Skeletal muscle cell (primary cell): ENCODE measurements around the gene ARHGEF10L.
A peak's percentile ranks its signal among the peaks of the same experiment; 100 is the strongest.

Source experiments
- DNase-seq: peaks from one replicate; pipeline ENCODE4 v3.0.0-alpha.2; 2010; ENCODE audit warnings: low read depth
- H3K4me3 ChIP-seq: 2 replicates; pipeline ENCODE4 v1.5.1; 2011; ENCODE audit warnings: low read depth, mild to moderate bottlenecking, control low read depth, low read length, moderate library complexity

Gene ARHGEF10L

DNA sequence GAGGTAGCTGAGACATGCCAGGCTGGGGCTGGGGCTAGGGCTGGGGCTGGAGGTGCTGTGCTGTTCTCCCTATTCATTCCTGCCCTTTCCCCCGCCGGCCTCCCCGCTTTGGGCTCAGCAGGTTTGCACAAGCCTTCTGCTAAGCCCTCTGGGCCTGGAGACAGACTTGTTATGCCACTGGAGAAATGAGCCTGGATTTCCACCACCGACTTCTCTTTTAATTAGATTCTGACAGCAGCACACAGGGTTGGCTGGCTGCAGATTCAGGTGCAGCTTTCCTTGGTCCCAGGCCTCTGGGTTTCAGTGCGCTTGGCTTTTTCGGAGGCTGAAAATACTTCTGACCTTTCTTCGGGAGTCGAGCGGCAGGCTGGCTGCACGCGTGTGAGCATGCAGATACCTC lies 144.1 kb downstream of the ARHGEF10L start:
- no peak for DNase-seq
- no peak overlapping the region for H3K4me3 ChIP-seq

DNA sequence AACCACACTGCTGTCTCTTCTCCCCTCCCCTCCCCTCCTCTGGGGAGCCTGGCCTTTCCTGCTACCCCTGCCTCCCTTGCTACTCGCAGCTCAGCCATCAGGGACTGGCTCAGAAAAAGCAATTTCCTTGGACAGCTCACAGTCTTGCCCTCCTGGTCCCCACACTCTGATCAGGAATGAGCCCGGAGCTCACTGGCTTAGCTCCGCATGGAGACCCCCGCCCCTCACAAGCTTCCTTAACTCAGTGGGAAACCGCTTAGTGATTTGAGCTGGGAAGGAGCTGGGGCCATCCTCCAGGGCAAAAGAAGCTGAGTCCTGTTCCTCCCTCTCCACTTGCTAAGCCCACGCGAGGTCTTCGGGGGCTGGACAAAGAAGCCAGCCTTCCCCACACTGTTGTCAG lies 145.3 kb downstream of the ARHGEF10L start:
- no peak overlapping the region for H3K4me3 ChIP-seq
- DNase-seq: no peak

DNA sequence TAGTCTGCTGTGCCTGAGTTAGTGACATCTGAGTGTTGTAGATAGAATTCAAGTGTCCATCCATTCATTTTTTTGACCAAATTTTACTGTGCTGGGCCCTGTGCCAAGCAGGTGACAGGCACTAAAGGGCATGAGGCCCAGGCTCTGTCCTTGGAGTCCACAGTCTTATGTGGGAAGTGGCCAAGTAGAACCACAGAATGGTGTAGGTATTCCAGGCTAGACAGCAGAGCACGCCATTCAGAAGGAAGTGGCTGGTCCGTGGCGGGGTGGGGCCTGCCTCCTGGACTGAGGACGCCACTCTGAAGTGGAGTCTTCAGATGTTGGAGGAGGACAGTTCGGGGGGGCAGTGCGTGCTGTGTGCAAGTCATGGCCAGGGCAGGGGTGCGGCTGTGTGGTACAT lies 146.8 kb downstream of the ARHGEF10L start:
- H3K4me3 ChIP-seq: no peak overlapping the region
- no peak for DNase-seq

DNA sequence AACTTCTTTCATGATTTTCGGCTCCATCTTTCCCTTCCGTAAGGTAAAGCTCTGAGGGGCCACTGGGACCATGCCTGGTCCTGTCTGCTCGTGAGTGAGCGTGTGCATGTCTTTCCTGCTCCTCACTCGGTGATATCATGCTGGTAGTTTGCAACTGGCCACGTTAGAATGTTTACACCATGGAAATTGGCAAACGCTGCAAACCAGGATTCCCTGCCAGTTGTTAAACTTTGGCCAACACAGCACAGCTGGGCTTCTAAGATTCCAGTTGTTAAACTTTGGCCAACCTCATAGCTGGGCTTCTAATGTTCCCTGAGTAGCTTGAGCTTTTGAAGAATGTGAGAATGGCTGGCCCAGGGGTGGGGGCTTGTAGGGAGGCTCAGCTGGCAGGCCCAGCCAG lies 147.6 kb downstream of the ARHGEF10L start:
- DNase-seq: peak; percentile 6
- H3K4me3 ChIP-seq: no peak overlapping the region

DNA sequence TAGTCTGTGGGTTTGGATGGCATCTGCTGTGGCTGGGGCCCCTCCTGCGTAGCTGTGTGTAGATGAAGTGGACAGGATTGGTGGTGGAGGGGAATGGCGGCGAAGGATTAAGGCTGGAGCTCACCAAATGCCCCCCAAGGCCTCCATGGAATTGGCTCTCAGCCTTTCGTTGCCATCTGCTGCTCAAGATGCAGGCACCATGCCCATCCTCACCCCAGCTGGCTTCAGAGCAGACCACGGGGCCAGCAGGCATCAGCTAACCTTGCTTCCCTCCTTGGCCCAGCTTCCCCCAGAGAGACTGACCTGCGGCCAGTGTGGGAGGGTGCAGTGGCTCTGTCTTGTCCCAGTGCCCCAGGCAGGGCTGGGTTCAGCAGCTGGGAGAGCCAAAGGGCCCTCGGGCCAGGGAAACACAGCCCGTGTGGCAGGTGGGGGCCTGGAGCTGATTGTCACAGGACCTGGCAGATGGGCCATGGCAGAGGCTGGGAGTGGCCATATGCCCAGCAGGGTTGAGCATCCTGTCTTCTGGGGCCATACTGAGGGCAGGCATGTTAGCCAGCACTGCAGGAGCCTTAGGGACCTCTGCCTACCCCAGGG lies 148.8 kb downstream of the ARHGEF10L start:
- DNase-seq: no peak
- H3K4me3 ChIP-seq: no peak overlapping the region

DNA sequence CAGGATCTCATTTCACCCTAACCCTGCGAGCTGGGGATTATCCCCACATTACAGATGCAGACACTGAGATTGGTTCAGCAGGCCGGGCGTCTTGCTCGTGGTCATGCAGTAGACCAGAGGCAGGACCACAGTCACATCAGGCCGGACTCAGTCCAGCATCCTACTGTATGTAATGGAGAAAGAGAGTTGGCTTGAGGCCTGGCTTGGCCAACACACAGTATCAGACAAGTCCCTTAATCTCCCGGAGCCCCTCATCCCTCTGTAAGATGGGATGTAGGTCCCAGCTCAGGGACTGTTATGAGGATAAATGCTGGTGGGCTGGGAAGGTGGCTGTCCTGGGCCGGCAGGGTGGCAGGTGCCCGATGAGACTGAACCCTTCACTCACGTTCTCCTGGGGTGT lies 149.5 kb downstream of the ARHGEF10L start:
- no peak overlapping the region for H3K4me3 ChIP-seq
- no peak for DNase-seq

DNA sequence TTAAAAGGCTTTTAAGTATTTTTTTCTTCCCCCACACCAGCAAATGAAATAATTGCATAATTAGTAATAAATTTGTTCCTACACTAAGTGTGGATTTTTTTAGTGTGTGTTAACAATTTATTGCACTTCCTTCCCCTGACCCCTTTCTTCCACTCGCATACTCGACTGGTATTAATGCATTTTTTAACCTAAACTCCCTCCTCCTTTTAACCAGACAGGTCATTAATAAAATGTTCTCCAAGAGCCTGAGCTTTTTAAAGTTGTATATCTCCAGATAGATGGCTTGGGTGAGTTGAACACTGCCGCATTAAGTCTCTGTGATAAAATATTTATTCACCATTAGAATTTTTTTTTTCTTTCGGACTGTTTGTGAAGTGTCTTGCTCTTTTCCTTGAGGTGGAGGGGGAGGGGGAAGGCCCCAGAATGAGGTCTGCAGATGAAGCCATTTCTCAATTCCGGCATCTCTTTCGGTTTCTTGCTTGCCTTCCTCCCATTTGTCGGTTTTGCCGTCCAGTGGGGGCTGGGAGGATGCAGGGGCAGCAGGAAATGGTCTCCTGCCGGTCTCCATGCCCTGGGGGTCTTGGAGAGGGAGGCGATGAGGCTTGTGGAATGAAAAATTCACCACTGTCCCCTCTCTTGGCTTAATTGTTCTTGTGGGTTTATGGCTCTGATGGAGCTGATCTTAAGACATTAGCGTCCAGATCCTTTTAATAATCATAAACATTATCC lies 151.6 kb downstream of the ARHGEF10L start:
- H3K4me3 ChIP-seq: no peak overlapping the region
- no peak for DNase-seq

DNA sequence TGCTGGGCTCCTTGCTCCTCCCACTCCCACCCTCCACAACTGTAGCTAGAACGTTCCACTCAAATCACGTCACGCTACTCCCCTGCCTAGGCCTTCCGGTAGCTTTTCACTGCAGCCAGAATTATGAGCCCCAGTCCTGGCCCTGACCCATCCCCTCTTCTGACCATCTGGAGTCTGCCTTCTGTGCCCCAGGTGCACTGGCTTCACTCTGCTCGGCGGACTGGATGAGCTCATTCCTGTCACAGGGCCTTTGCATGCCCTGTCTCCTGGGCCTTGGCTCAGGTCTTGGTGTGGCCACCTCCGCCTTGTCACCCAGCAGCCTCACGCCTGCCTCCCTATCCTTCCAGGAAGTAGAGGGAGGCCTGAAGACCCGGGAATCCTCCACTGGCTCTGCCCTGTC lies 153.1 kb downstream of the ARHGEF10L start:
- no peak overlapping the region for H3K4me3 ChIP-seq
- no peak for DNase-seq

DNA sequence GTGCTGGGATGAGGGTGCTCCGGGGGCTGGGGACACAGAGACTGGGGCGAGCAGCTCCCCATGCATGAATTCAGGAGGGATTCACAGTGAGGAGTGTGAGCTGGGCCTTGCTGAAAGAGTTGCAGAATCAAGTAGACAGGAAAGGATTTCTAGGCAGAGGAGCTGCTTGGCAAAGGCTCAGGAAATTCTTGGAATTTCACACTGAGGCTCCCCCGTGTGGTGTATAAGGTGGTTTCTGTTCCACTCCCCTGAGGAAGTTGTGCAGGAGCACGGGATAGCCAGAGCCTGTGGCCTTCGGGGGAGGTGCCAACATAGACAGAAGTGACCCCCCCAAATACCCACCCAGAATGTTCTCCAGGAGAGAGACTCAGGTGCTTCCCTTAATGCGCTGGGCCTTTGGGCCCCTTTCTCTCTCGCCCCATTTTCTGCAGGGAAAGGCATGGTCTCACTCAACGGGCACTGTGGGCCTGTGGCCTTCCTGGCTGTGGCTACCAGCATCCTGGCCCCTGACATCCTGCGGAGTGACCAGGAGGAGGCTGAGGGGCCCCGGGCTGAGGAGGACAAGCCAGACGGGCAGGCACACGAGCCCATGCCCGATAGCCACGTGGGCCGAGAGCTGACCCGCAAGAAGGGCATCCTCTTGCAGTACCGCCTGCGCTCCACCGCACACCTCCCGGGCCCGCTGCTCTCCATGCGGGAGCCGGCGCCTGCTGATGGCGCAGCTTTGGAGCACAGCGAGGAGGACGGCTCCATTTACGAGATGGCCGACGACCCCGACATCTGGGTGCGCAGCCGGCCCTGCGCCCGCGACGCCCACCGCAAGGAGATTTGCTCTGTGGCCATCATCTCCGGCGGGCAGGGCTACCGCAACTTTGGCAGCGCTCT lies 157.2 kb downstream of the ARHGEF10L start:
- peak; percentile 34 for DNase-seq
- no peak overlapping the region for H3K4me3 ChIP-seq

DNA sequence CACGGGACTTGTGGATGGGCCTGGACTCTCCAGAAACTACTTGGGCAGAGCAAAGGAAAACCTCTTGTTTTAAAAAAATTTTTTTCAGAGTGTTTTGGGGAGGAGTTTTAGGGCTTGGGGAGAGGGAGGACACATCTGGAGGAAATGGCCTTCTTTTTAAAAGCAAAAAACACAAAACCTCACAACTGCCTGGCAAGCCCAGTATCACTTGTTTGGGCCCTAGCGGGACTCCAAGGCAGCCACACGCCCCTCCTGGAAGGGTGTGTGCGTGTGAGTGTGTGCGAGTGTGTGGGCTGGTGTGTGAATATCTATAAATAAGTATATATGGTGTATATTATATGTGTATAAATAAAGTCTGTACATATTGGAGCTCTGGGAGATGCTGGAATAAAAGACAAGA lies 158.0 kb downstream of the ARHGEF10L start:
- no peak overlapping the region for H3K4me3 ChIP-seq
- no peak for DNase-seq

DNA sequence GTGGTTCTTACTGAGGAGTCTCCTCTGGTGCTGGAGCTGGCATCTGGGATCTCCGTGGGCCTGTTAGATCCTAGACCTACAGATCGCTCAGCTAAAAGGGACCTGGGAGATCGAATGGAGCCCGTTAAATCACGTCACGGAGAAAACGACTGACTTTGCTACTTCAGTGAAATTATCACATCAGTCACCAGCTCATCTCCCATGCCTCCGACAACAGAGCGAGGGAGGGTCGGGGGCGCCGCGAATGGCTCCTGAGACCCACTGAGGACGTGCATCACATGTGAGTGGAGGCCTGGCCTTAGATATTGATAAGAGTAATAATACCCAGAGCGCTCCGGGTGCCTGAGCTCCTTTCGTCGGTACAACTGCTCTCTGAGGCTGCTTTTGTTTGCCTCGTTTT lies 160.1 kb downstream of the ARHGEF10L start:
- no peak overlapping the region for H3K4me3 ChIP-seq
- DNase-seq: no peak

DNA sequence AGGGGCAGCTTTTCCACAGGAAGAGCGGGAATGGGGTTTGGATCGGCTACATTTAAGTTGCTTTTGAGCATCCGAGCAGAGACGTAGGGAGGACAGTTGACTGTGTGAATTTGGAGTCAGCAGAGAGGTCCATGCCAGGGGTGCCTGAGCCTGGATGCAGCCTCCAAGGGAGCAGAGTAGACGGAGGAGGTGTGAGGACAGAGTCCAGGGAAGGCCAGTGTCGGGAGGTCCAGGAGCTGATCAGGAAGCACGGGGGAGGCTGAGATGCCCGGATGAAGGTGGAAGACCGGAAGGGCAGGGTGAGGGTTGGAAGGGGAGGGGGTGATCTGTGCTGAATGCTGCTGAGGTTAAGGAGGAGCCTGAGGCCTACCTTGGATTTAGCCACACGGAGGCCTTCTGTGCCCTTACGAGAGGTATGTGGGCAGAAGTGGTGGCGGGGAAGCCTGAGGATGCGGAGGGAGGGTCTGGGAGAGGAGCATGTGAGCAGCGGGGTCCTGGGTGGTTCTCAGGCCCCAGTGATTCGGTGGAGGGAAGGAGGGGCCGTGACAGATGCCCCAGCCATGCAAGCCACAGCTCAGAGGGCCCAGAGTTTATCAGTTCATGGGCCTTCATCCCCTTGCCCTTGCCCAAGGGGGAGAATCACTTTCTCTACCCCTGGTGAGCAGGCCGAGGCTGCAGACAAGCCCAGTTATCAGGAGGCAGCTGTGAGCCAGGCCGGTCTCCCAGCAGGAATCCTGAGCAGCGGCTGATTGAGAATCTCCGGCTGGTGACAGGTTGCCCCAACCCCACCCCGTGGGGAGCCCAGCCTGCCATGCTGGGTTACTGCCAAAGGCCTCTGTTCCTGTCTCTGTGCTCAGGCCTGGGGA lies 161.7 kb downstream of the ARHGEF10L start:
- DNase-seq: no peak
- H3K4me3 ChIP-seq: no peak overlapping the region

DNA sequence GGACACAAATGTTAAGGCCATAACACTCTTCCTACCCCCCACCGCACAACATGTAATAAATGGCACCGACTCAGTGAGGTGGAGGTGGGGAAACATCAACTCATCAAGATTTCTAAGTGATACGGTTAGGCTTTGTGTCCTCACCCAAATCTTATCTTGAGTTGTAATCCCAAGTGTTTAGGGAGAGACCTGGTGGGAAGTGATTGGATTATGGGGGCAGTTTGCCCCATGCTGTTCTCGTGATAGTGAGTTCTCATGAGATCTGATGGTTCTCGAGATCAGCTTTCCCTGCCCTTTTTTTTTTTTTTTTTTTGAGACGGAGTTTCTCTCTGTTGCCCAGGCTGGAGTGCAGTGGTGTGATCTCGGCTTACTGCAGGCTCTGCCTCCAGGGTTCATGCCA lies 164.7 kb downstream of the ARHGEF10L start:
- no peak for DNase-seq

DNA sequence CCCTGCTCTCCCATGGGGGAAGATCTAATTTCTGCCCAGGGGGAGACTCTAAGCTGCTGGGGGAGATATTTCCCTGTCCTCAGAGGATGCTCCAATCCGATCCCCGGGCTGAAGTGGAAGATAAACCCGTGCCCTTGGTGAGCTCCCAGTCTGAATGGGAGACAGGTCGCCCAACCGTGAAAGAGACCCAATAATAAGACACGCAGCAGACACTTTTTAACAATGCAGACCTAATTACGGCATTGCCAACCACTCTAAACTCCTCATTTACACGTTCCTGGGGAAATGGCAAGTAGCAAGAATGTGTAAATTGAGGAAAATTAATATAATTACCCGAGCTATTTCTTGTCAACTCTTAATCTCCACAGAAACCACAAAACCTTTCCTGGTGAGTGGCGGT lies 166.9 kb downstream of the ARHGEF10L start:
- no peak overlapping the region for H3K4me3 ChIP-seq
- no peak for DNase-seq

More for the DNA sequence above, 164.7 kb downstream of the ARHGEF10L start:
- H3K4me3 ChIP-seq: no peak overlapping the region

DNA sequence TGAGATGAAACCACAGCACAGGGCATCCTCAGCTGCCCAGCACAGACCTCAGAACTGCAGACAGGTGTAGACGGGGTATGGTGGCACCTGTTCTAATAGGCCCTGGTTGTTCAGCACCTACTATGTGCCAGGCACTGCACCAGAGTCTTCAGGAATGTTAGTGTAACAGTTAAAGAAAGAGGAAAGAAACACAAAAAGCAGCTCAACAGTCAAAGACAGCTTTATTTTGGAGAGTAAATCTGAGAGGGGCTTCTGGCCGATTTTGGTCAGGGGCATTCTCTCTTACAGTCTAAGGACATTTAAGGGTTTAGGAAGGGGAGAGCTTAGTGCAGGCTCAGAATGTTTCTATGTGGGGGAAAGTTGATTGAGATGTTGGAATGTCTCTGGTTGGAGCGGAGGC lies 170.5 kb downstream of the ARHGEF10L start:
- no peak for DNase-seq
- no peak overlapping the region for H3K4me3 ChIP-seq

DNA sequence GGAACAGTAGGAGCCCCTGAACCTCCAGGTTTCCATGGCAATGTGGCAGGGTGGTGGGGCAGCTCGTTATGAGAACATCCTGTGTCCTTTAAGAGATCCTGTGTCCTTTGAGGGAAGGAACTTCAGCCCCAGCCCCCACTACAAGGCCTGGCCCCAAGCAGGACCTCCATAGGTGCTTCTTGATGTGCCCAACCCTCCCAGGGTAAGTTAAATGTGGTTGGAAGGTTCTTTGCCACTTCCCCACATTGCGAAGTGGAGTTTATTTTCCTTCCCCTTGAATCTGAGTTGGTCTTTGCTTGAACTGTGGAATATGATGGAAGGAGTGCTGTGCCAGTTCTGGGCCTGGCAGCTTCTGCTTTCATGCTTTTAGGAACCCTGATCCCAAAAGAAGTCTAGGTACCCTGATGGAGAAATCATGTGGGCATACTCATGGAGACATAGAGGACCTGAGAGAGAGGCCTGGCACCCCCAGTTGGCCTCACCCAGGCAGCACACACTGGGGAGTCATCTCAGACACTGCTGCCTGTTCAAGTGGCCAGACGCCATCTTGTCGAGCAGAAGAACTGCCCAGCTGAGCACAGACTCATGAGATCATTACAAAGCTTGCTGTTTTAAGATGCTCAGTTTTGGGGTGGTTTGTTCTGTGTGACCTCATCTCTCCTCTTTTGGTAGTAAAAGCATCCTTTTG lies 171.5 kb downstream of the ARHGEF10L start:
- H3K4me3 ChIP-seq: no peak overlapping the region

DNA sequence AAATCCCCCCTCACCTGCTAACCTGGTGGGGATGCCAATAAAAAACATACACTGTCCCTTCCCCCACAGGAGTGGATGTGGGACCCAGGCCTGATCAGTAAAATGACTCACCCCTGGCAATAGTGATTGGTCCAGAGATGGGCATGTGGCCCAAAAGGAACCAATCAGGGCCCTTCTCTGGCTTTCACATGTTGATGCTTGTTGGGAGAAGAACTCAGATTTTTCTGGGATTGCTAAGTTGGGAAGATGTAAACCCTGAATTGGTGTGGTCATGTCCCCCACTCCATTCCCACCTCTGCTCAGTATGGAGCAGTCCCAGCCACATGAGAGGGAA lies 172.0 kb downstream of the ARHGEF10L start:
- no peak for DNase-seq
- no peak overlapping the region for H3K4me3 ChIP-seq

More for the DNA sequence above, 171.5 kb downstream of the ARHGEF10L start:
- DNase-seq: no peak

DNA sequence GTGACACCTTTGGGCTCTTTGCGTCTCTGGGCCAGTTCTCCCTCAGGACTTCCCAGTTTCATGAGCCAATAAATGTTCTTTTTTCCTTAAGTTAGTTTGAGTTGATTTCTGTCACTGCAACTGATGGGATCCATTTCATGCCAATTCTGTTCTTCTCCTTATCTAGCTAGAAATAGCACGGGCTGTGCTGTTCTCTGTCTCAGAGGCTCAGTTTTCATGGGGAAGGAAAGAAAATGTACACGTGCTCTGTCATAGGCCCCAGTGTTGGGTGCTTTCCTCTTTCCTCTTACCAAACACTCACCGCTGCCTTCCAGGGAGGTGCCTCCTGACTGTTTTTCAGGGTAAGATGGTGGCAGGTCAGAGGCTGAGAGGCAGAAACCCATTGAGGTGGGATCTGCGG lies 172.4 kb downstream of the ARHGEF10L start:
- H3K4me3 ChIP-seq: no peak overlapping the region
- no peak for DNase-seq

DNA sequence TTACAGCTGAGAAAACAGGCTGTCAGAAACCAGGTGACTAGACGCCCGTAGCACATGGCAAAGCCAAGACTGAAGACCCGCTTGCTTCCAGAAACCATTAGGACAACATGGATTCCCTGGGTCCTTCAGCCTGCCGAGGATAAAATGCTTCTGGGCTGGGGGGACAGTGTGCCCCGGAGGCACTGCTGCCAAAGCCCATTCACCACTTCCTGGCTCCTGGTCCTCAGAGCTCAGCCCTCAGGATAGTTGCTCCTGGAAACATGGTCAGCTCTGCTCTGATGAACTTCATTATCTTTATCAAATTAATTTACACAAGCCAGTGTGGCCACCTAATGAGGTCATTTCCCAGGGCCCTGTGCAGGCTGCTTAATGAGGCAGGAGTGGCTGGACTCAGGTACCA lies 174.5 kb downstream of the ARHGEF10L start:
- DNase-seq: no peak
- H3K4me3 ChIP-seq: no peak overlapping the region
